Esophagus squamous epithelium (tissue), 4 donors: Measurements from ENCODE around the gene MXRA5.

Experiments used
- POLR2A ChIP-seq, 4 donors: fragments of 450-650 bp; IDR thresholded peaks; one replicate each; pipeline ENCODE4 v1.6.1; 2017; ENCODE audit warnings: antibody characterized with exemption in 4 of 4, mild to moderate bottlenecking in 4 of 4, moderate library complexity in 3 of 4
- TF ChIP-seq, protein P1 (sequence below), 6 experiments: fragments of 450-650 bp in 4 of 6; fragments of 200-600 bp in 2 of 6; sonication (generic) in 2 of 6; IDR thresholded peaks; one replicate each; pipeline ENCODE4 v1.5.1; 2016 to 2019; ENCODE audit warnings: antibody characterized with exemption in 6 of 6, mild to moderate bottlenecking in 4 of 6, moderate library complexity in 4 of 6

DNA sequence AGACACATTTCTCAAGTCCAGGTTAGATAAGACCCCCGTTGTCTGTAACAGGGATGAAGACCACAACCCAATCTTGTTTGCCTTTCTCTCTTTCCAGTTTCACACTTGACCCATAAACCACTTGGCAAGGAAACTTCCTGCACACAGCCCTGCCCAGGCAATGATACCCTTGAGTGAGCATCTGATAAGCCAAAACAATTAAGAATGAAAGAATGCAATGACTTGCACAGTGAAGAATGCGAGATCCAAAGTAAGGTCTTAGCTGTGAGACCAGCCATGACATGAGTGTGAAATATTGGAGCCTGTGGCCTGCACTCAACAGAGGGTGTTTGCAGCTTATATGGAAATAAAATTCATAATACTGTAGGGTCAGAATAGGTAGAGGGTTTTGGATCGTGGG, 37.9 kb upstream of the MXRA5 start:
- TF ChIP-seq, protein P1, sequence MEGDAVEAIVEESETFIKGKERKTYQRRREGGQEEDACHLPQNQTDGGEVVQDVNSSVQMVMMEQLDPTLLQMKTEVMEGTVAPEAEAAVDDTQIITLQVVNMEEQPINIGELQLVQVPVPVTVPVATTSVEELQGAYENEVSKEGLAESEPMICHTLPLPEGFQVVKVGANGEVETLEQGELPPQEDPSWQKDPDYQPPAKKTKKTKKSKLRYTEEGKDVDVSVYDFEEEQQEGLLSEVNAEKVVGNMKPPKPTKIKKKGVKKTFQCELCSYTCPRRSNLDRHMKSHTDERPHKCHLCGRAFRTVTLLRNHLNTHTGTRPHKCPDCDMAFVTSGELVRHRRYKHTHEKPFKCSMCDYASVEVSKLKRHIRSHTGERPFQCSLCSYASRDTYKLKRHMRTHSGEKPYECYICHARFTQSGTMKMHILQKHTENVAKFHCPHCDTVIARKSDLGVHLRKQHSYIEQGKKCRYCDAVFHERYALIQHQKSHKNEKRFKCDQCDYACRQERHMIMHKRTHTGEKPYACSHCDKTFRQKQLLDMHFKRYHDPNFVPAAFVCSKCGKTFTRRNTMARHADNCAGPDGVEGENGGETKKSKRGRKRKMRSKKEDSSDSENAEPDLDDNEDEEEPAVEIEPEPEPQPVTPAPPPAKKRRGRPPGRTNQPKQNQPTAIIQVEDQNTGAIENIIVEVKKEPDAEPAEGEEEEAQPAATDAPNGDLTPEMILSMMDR (IDR thresholded peaks at IDR 0.05), result no peak
- TF ChIP-seq POLR2A (IDR thresholded peaks at IDR 0.05), result no peak
